Measurements from ENCODE around the gene MARS1.

- no peak for TF ChIP-seq CTCF (IDR thresholded peaks at IDR 0.05; ENCODE audit: insufficient read depth, low read depth, low read length)
- no peak for TF ChIP-seq EZH2 (IDR thresholded peaks at IDR 0.05; ENCODE audit: insufficient read depth, low read length)
Measured at GRCh38 chr12:57550641-57551549, 63.0 kb downstream of the MARS1 start.
